Stomach (tissue), 9 donors: ENCODE results near the gene CCBE1. TPM values are rescaled to one million over a fixed set of nuclear protein-coding genes. Genes with fewer than 3 reads are reported as not detected.
"Not testable (repeated sequence)": the region's sequence is repeated elsewhere in the genome, so short reads cannot be mapped to it uniquely, and the experiment has no call there.

ENCODE experiments used
- DNase-seq, 2 donors: peaks; one replicate each; pipeline versions ENCODE4 v3.0.0 to v3.0.0-alpha.2; 2013 to 2019
- H3K27ac ChIP-seq, 5 donors: fragments of 200-600 bp in 4 of 5; sonication (generic) in 4 of 5; one replicate each; pipeline ENCODE4 v1.5.1; 2013 to 2019; ENCODE audit warnings: mild to moderate bottlenecking in 1 of 5, moderate library complexity in 1 of 5
- H3K27me3 ChIP-seq, 3 donors: fragments of 200-600 bp; sonication (generic); one replicate each; pipeline ENCODE4 v1.5.1; 2017 to 2019; ENCODE audit warnings: mixed run types in 1 of 3
- H3K36me3 ChIP-seq, 4 donors: fragments of 200-600 bp; sonication (generic); 1 replicate in 3 of 4; 2 replicates in 1 of 4; pipeline ENCODE4 v1.5.1; 2016 to 2019
- H3K4me1 ChIP-seq, 4 donors: fragments of 200-600 bp; sonication (generic); one replicate each; pipeline ENCODE4 v1.5.1; 2016 to 2019
- H3K4me3 ChIP-seq, 4 donors: fragments of 200-600 bp; sonication (generic) in 3 of 4; one replicate each; pipeline ENCODE4 v1.5.1; 2016 to 2019; ENCODE audit warnings: mild to moderate bottlenecking in 1 of 4
- H3K9me3 ChIP-seq, 4 donors: fragments of 200-600 bp; sonication (generic); one replicate each; pipeline ENCODE4 v1.5.1; 2016 to 2019
- CTCF ChIP-seq, 7 experiments: fragments of 450-650 bp in 4 of 7; fragments of 200-600 bp in 3 of 7; sonication (generic) in 3 of 7; IDR thresholded peaks; one replicate each; pipeline ENCODE4 v1.5.1; 2016 to 2019; ENCODE audit warnings: antibody characterized with exemption in 7 of 7, control low read depth in 2 of 7, mild to moderate bottlenecking in 1 of 7
- EP300 ChIP-seq: sonication (generic); formaldehyde crosslinking; IDR thresholded peaks from one replicate; pipeline ENCODE4 v1.6.1; 2017; ENCODE audit warnings: antibody characterized with exemption
- POLR2A ChIP-seq, 4 donors: fragments of 450-650 bp; IDR thresholded peaks; one replicate each; pipeline ENCODE4 v1.6.1; 2016; ENCODE audit warnings: antibody characterized with exemption in 4 of 4, control low read depth in 2 of 4, mild to moderate bottlenecking in 1 of 4, moderate library complexity in 1 of 4
- POLR2AphosphoS5 ChIP-seq, 3 donors: sonication (generic); formaldehyde crosslinking; IDR thresholded peaks; one replicate each; pipeline ENCODE4 v1.6.1; 2016; ENCODE audit warnings: antibody characterized with exemption in 3 of 3
- WGBS, 5 donors: extraction: QIAGEN DNeasy Blood & Tissue Kit in 3 of 5; methylation state at CpG; one replicate each; pipeline versions ENCODE4 v1.1.5 to v1.1.7; 2013 to 2018; 5-methylcytosine and 5-hydroxymethylcytosine counted together
- intact Hi-C: fragments of 100-400 bp; cut with DNase I; formaldehyde crosslinking; loops from one replicate; pipeline ENCODE4 v1.15.1; 2023; ENCODE audit warnings: low total_unique reads
- polyA plus RNA-seq, 3 donors: library from polyadenylated mRNA; stranded (reverse); fragments of 200-250 nt; gene quantifications; one replicate each; pipeline ENCODE4 v1.2.3, GENCODE V29; 2013
- total RNA-seq, 5 donors: library from RNA; depleted of rRNA; stranded (reverse); fragments of >200 nt; gene quantifications; one replicate each; pipeline versions ENCODE4 v1.1.0 to v1.2.3, GENCODE V29; 2014 to 2016
- donor health status: healthy with polysubstance abuse.
- donor health status: Bipolar disorder and iron deficiency.
- donor health status: healthy.

CCBE1 gene
- total and polyA plus RNA-seq, 8 donors = 0.29 to 4.0 (median 1.2) TPM

GRCh38 chr18:59655676-59656075 is 41.5 kb downstream of the CCBE1 start:
- 72 to 85% (median 74%) methylated on average over 2 of the region's 2 CpGs for WGBS, 5 donors
- Histone ChIP-seq H3K27me3 (peaks cover 0 to 9% (median 0%) of the 10 kb centered on the region in 3 donors), H3K9me3 (no peaks in the 10 kb centered on the region), H3K27ac (no peak overlapping the region), H3K36me3 (no peaks in the 10 kb centered on the region), H3K4me3 (no peak overlapping the region), H3K4me1 (no peaks in the 10 kb centered on the region)
- intact Hi-C loops = no loop called here
- no peak for DNase-seq
- TF ChIP-seq POLR2AphosphoS5 (IDR thresholded peaks at IDR 0.05) (no peak), POLR2A (IDR thresholded peaks at IDR 0.05) (no peak), CTCF (IDR thresholded peaks at IDR 0.05) (no peak), EP300 (no peak)

- intact Hi-C loops = no loop called here
These were observed 46.2 kb downstream of the CCBE1 start for GRCh38 chr18:59651071-59651470.

GRCh38 chr18:59650266-59650820 is 46.9 kb downstream of the CCBE1 start:
- Histone ChIP-seq H3K4me1 (no peaks in the 10 kb centered on the region), H3K27me3 (peaks cover 0 to 11% (median 0%) of the 10 kb centered on the region in 3 donors), H3K27ac (no peak overlapping the region), H3K4me3 (no peak overlapping the region), H3K9me3 (no peaks in the 10 kb centered on the region), H3K36me3 (no peaks in the 10 kb centered on the region)
- DNase-seq = no peak
- WGBS, 5 donors = 82 to 89% (median 83%) methylated on average over 11 of the region's 11 CpGs
- no peak for TF ChIP-seq POLR2A (IDR thresholded peaks at IDR 0.05)
- intact Hi-C loops = no loop called here

More at GRCh38 chr18:59651071-59651470, 46.2 kb downstream of the CCBE1 start:
- H3K36me3 ChIP-seq = no peaks in the 10 kb centered on the region
- peak in 1 of 3 donors; percentile 5 for TF ChIP-seq POLR2AphosphoS5 (IDR thresholded peaks at IDR 0.05)
- TF ChIP-seq POLR2A (IDR thresholded peaks at IDR 0.05) = no peak
- TF ChIP-seq EP300 = no peak
- no peak for TF ChIP-seq CTCF (IDR thresholded peaks at IDR 0.05)
- no peak for DNase-seq
- WGBS, 5 donors = 74 to 84% (median 81%) methylated on average over 4 to 5 of the region's 5 CpGs
- no peak overlapping the region for H3K4me3 ChIP-seq
- no peaks in the 10 kb centered on the region for H3K4me1 ChIP-seq
- H3K27me3 ChIP-seq = peaks cover 0 to 11% (median 0%) of the 10 kb centered on the region in 3 donors
- H3K9me3 ChIP-seq = no peaks in the 10 kb centered on the region
- H3K27ac ChIP-seq = no peak overlapping the region

GRCh38 chr18:59649591-59649990 is 47.6 kb downstream of the CCBE1 start:
- DNase-seq = no peak
- peaks cover 0 to 11% (median 0%) of the 10 kb centered on the region in 3 donors for H3K27me3 ChIP-seq
- H3K4me1 ChIP-seq = no peaks in the 10 kb centered on the region
- H3K9me3 ChIP-seq = no peaks in the 10 kb centered on the region
- H3K4me3 ChIP-seq = no peak overlapping the region
- TF ChIP-seq POLR2A (IDR thresholded peaks at IDR 0.05) (no peak), EP300 (no peak)
- H3K36me3 ChIP-seq = no peaks in the 10 kb centered on the region
- H3K27ac ChIP-seq = no peak overlapping the region
- WGBS, 5 donors = 50 to 79% (median 56%) methylated on average over 1 of the region's 1 CpG
- intact Hi-C loops = no loop called here

GRCh38 chr18:59648469-59648868 is 48.8 kb downstream of the CCBE1 start:
- H3K4me1 ChIP-seq, DNase-seq, H3K4me3 ChIP-seq, H3K36me3 ChIP-seq, H3K27ac ChIP-seq, H3K9me3 ChIP-seq, intact Hi-C loops: not testable (repeated sequence)
- H3K27me3 ChIP-seq = peaks cover 0 to 11% (median 0%) of the 10 kb centered on the region in 3 donors
- 82 to 91% (median 90%) methylated on average over 10 of the region's 10 CpGs for WGBS, 5 donors

- no peak for DNase-seq
- TF ChIP-seq EP300 (no peak), CTCF (IDR thresholded peaks at IDR 0.05) (no peak), POLR2AphosphoS5 (IDR thresholded peaks at IDR 0.05) (no peak), POLR2A (IDR thresholded peaks at IDR 0.05) (no peak)
- Histone ChIP-seq H3K4me1 (no peaks in the 10 kb centered on the region), H3K36me3 (no peaks in the 10 kb centered on the region), H3K27me3 (peaks cover 0 to 8% (median 0%) of the 10 kb centered on the region in 3 donors), H3K27ac (no peak overlapping the region), H3K9me3 (no peaks in the 10 kb centered on the region), H3K4me3 (no peak overlapping the region)
- intact Hi-C loops = no loop called here
- WGBS, 5 donors = 50 to 74% (median 61%) methylated on average over 2 of the region's 2 CpGs
These were observed 50.3 kb downstream of the CCBE1 start for GRCh38 chr18:59646963-59647307.
